ENCODE data around the gene NUDT3. TPM values are rescaled to one million over a fixed set of nuclear protein-coding genes. Genes with fewer than 3 reads are reported as not detected.

NUDT3 gene
- total and polyA plus RNA-seq, 2 experiments from 2014 or later: 12.1 to 31.1 TPM

GRCh38 chr6:34357937-34358336 is 34.5 kb downstream of the NUDT3 start:
- Histone ChIP-seq H3K4me1 (ENCODE audit: insufficient read depth) (peaks cover 6% of the 10 kb centered on the region), H3K27ac (ENCODE audit: low read depth) (no peak overlapping the region), H3K27me3 (ENCODE audit: insufficient read depth) (no peaks in the 10 kb centered on the region), H3K79me2 (replicated peaks; ENCODE audit: insufficient read depth) (peaks cover 89% of the 10 kb centered on the region), H4K20me1 (replicated peaks; ENCODE audit: insufficient read depth) (peaks cover 44% of the 10 kb centered on the region; the same call in 1 of the 2 replicates), H3K4me3 (no peak overlapping the region), H3F3A (replicated peaks; ENCODE audit: low read depth) (no peaks in the 10 kb centered on the region), H3K36me3 (ENCODE audit: insufficient read depth) (no peaks in the 10 kb centered on the region), H3K9me2 (ENCODE audit: insufficient read depth) (no peaks in the 10 kb centered on the region), H2AFZ (no peak overlapping the region), H3K4me2 (no peak overlapping the region)
- Mint-ChIP-seq H3K4me3 (no peak overlapping the region), H3K4me1 (peaks cover 16% of the 10 kb centered on the region), H3K27me3 (ENCODE audit: insufficient read depth, low read depth, poor library complexity) (peaks cover 5% of the 10 kb centered on the region), H3K27ac (no peak overlapping the region), H3K9me3 (no peaks in the 10 kb centered on the region), H3K36me3 (ENCODE audit: low read depth) (no peaks in the 10 kb centered on the region; the same call in 2 of the 3 replicates)
- TF ChIP-seq CTCF (conservative IDR thresholded peaks at IDR 0.05; ENCODE audit: low read depth in 2 of 2) (no peak), ZNF114 (CRISPR knock-in tag; IDR thresholded peaks at IDR 0.05) (no peak), EZH2phosphoT487 (IDR thresholded peaks at IDR 0.05; ENCODE audit: unreplicated experiment) (no peak), CREB1 (CRISPR knock-in tag; IDR thresholded peaks at IDR 0.05; ENCODE audit: low read depth) (no peak), ZNF462 (CRISPR knock-in tag; IDR thresholded peaks at IDR 0.05) (no peak)
- ATAC-seq (no peak), DNase-seq (ENCODE audit: low spot score) (no peak)
